HG03103 (cell line): Measurements from ENCODE around the gene ABCC6.

ENCODE experiments used
- ATAC-seq: cut with Tn5 transposase; IDR thresholded peaks from one replicate; pipeline ENCODE4 v1.9.1; 2021; ENCODE audit warnings: low read depth; ENCODE audit not compliant: unreplicated experiment

The ABCC6 gene

GRCh38 chr16:16145286-16145685, 78.0 kb downstream of the ABCC6 start:
- ATAC-seq, result no peak

- ATAC-seq, result no peak
Observed at GRCh38 chr16:16144416-16144815, 78.9 kb downstream of the ABCC6 start.

- ATAC-seq, result no peak
Observed at GRCh38 chr16:16143931-16144330, 79.4 kb downstream of the ABCC6 start.

GRCh38 chr16:16143038-16143763, 80.1 kb downstream of the ABCC6 start:
- ATAC-seq, result no peak

- no peak for ATAC-seq
Observed at GRCh38 chr16:16141784-16142396, 81.4 kb downstream of the ABCC6 start.

GRCh38 chr16:16141141-16141540, 82.2 kb downstream of the ABCC6 start:
- no peak for ATAC-seq

- ATAC-seq, result no peak
Observed at GRCh38 chr16:16140537-16140936, 82.8 kb downstream of the ABCC6 start.

- no peak for ATAC-seq
Observed at GRCh38 chr16:16139806-16140205, 83.5 kb downstream of the ABCC6 start.

- ATAC-seq, result no peak
Observed at GRCh38 chr16:16139061-16139460, 84.2 kb downstream of the ABCC6 start.

GRCh38 chr16:16138034-16138635, 85.2 kb downstream of the ABCC6 start:
- ATAC-seq, result no peak

GRCh38 chr16:16137110-16137509, 86.2 kb downstream of the ABCC6 start:
- ATAC-seq, result no peak

- no peak for ATAC-seq
Observed at GRCh38 chr16:16136588-16136987, 86.7 kb downstream of the ABCC6 start.

- no peak for ATAC-seq
Observed at GRCh38 chr16:16133943-16134604, 89.2 kb downstream of the ABCC6 start.

GRCh38 chr16:16131659-16132058, 91.6 kb downstream of the ABCC6 start:
- ATAC-seq, result no peak

- ATAC-seq, result no peak
Observed at GRCh38 chr16:16131204-16131603, 92.1 kb downstream of the ABCC6 start.

GRCh38 chr16:16127469-16128116, 95.7 kb downstream of the ABCC6 start:
- no peak for ATAC-seq

- ATAC-seq, result no peak
Observed at GRCh38 chr16:16126896-16127295, 96.4 kb downstream of the ABCC6 start.

GRCh38 chr16:16124974-16125373, 98.3 kb downstream of the ABCC6 start:
- ATAC-seq, result no peak

GRCh38 chr16:16124438-16124837, 98.9 kb downstream of the ABCC6 start:
- ATAC-seq, result no peak

GRCh38 chr16:16122264-16122663, 101.0 kb downstream of the ABCC6 start:
- no peak for ATAC-seq

- no peak for ATAC-seq
Observed at GRCh38 chr16:16121185-16121727, 102.0 kb downstream of the ABCC6 start.
